Right atrium auricular region (tissue), 2 donors: ENCODE results near the gene PSMB10. TPM values are rescaled to one million over a fixed set of nuclear protein-coding genes. Genes with fewer than 3 reads are reported as not detected.
A peak's percentile ranks its signal among the peaks of the same experiment; 100 is the strongest.

Source experiments
- DNase-seq: peaks from one replicate; pipeline ENCODE4 v3.0.0-alpha.2; 2019; ENCODE audit warnings: low spot score
- H3K27ac ChIP-seq, 2 donors: fragments of 200-600 bp; sonication (generic); 1 replicate in 1 of 2; 2 replicates in 1 of 2; pipeline ENCODE4 v1.5.1; 2016 to 2019
- H3K27me3 ChIP-seq, 2 donors: fragments of 200-600 bp; sonication (generic); one replicate each; pipeline versions ENCODE4 v1.5.1 to v1.6.0; 2017 to 2019
- H3K36me3 ChIP-seq: fragments of 200-600 bp; sonication (generic); one replicate; pipeline ENCODE4 v1.5.1; 2016
- H3K4me1 ChIP-seq, 2 donors: fragments of 200-600 bp; sonication (generic); one replicate each; pipeline versions ENCODE4 v1.5.1 to v1.6.0; 2017 to 2019
- H3K4me3 ChIP-seq, 2 donors: fragments of 200-600 bp; sonication (generic); 1 replicate in 1 of 2; 2 replicates in 1 of 2; pipeline ENCODE4 v1.5.1; 2017 to 2019; ENCODE audit warnings: mild to moderate bottlenecking in 1 of 2, moderate library complexity in 1 of 2
- H3K9me3 ChIP-seq, 2 donors: fragments of 200-600 bp; sonication (generic); one replicate each; pipeline ENCODE4 v1.5.1; 2019
- CTCF ChIP-seq, 2 donors: fragments of 200-600 bp; sonication (generic); IDR thresholded peaks; one replicate each; pipeline ENCODE4 v1.5.1; 2019; ENCODE audit warnings: antibody characterized with exemption in 2 of 2
- total RNA-seq, 2 donors: library from RNA; depleted of rRNA; stranded (reverse); fragments of >200 nt; gene quantifications; one replicate each; pipeline ENCODE4 v1.1.0, GENCODE V29; 2016

The PSMB10 gene
- total RNA-seq, 2 donors from 2014 or later = 37.3 to 38.4 TPM

- DNase-seq = no peak
- Histone ChIP-seq H3K9me3 (no peaks in the 10 kb centered on the region), H3K27me3 (no peaks in the 10 kb centered on the region), H3K36me3 (peaks cover 7% of the 10 kb centered on the region), H3K4me3 (no peak overlapping the region), H3K27ac (no peak overlapping the region), H3K4me1 (peaks cover 0 to 30% of the 10 kb centered on the region in 2 donors)
- no peak for TF ChIP-seq CTCF (IDR thresholded peaks at IDR 0.05)
Measured at GRCh38 chr16:67932462-67932840, 4.2 kb downstream of the PSMB10 start.

DNA sequence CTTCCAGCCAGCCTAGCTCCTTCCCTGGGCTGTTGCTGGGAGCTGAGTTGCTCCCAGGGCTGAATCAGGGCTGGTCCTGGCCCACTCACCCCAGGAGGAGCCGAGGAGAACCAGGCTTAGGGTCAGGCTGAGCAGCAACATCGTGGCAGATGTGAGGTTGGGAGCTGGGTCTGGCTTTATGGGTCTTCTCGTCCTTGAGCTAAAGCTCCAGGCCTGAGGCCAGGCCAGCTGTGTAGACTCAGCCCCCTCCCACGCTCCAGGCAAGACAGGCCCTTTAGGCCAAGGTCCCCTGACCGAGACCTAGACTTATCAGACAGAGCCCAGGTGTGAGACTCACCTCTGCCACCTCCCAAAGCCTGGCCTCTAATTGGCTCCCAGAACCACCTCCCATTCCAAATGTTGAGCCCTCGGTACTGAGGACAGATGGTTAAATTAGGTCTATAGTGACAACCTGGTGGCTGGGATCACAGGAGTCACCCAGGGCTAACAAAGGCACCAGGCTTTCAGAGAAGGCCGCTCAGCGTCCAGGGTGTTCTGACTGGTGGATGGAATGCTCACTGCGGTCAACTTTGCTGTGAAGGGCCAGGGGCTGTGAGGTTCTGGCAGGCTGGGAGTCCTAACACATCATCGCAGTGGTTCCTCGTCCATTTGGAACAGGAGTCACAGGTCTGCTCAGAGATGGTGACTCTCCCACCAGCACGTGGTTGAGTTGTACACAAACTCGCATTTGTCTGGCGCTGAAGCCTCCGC is 4.8 kb downstream of the PSMB10 start, which contains the start of gene CTRL:
TSS of gene CTRL (minus strand) at position 151 of the 750 bp plus-strand sequence. CDS start at position 141, 10 bp downstream.
- H3K27ac ChIP-seq = no peak within 1 kb of the TSS
- TF ChIP-seq CTCF (IDR thresholded peaks at IDR 0.05) = no peak
- H3K27me3 ChIP-seq = no peaks in the 10 kb centered on the region
- no peaks in the 10 kb centered on the region for H3K9me3 ChIP-seq
- peaks cover 10% of the 10 kb centered on the region for H3K36me3 ChIP-seq
- DNase-seq = no peak
- H3K4me1 ChIP-seq = peaks cover 0 to 25% of the 10 kb centered on the region in 2 donors
- no peak within 1 kb of the TSS for H3K4me3 ChIP-seq

- Histone ChIP-seq H3K36me3 (peaks cover 10% of the 10 kb centered on the region), H3K4me1 (peaks cover 0 to 36% of the 10 kb centered on the region in 2 donors), H3K27me3 (no peaks in the 10 kb centered on the region), H3K9me3 (no peaks in the 10 kb centered on the region), H3K27ac (no peak overlapping the region), H3K4me3 (no peak overlapping the region)
- no peak for TF ChIP-seq CTCF (IDR thresholded peaks at IDR 0.05)
- DNase-seq = no peak
Measured at GRCh38 chr16:67930678-67931211, 5.9 kb downstream of the PSMB10 start.

DNA sequence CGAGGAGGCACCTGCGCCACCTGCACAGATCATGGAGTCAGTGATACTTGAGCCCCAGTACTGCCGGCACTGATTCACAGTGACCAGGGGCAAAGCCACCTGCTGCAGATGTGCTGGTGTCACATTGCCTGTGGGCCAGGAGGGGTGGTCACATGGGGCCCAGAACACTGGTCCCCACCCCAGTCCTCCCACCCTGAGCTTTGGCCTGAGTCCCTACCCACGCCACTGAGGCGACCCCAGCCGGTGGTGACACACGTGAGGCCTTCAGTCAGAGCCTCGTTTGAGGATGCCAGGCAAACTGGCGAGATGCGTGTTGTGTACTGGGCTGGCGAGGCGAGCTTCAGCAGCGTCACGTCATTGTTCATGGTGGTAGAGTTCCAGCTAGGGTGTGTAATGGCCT is 6.5 kb downstream of the PSMB10 start:
- H3K4me3 ChIP-seq = no peak overlapping the region
- H3K9me3 ChIP-seq = no peaks in the 10 kb centered on the region
- no peak for TF ChIP-seq CTCF (IDR thresholded peaks at IDR 0.05)
- H3K27ac ChIP-seq = no peak overlapping the region
- DNase-seq = no peak
- peaks cover 10% of the 10 kb centered on the region for H3K36me3 ChIP-seq
- no peaks in the 10 kb centered on the region for H3K27me3 ChIP-seq
- H3K4me1 ChIP-seq = peaks cover 0 to 38% of the 10 kb centered on the region in 2 donors

- peaks cover 10% of the 10 kb centered on the region for H3K36me3 ChIP-seq
- peaks cover 0 to 27% of the 10 kb centered on the region in 2 donors for H3K4me1 ChIP-seq
- no peak overlapping the region for H3K4me3 ChIP-seq
- DNase-seq = no peak
- peak; percentile 86 to 92 for TF ChIP-seq CTCF (IDR thresholded peaks at IDR 0.05)
- no peaks in the 10 kb centered on the region for H3K27me3 ChIP-seq
- H3K9me3 ChIP-seq = no peaks in the 10 kb centered on the region
- H3K27ac ChIP-seq = no peak overlapping the region
Measured at GRCh38 chr16:67928561-67929364, 7.9 kb downstream of the PSMB10 start.
